Measurements from ENCODE around the gene B4GALT7. TPM values are rescaled to one million over a fixed set of nuclear protein-coding genes. Genes with fewer than 3 reads are reported as not detected.
"Not testable (repeated sequence)": the region's sequence is repeated elsewhere in the genome, so short reads cannot be mapped to it uniquely, and the experiment has no call there.

The B4GALT7 gene, protein sequence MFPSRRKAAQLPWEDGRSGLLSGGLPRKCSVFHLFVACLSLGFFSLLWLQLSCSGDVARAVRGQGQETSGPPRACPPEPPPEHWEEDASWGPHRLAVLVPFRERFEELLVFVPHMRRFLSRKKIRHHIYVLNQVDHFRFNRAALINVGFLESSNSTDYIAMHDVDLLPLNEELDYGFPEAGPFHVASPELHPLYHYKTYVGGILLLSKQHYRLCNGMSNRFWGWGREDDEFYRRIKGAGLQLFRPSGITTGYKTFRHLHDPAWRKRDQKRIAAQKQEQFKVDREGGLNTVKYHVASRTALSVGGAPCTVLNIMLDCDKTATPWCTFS
- total RNA-seq = 10 to 100 TPM; 19.5 to 22.1 TPM

DNA sequence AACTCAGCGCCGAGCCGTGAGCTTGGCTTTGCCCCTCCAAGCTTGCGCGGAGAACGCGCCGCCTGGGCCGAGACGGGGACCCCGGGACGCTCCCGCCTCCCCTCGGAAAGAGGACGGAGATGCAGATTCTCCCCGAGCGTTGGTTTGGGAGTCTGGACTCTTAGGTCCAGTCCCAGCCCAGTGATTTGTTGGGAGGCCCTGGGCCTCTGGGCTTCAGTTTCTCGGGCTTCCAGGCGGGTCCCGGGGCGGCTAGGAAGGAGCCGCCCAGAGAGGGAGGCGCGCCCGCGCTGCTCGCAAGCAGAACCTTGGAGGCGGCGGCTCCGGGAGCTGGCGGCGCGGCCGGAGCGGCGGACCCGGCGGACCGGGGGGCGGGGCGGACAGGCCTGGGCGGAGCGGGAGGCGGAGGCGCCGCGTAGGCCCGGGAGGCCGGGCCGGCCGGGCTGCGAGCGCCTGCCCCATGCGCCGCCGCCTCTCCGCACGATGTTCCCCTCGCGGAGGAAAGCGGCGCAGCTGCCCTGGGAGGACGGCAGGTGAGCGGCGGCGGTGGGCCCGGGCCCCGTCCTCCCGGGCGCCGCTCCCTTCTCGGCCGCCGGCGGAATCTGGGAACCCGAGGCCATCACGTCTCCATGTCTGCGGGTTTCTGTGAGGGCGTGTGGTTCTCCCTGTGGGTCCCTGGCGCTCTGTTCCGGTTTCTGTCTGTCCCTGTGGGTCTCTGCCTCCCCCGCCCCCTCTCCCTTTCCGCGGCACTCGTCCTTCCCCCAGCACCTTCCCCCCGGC lies at the start of gene B4GALT7:
B4GALT7 (plus strand) TSS at position 402 of the 777 bp plus-strand sequence; CDS start at position 481, 79 bp downstream.
- peak within 1 kb of the TSS; percentile 90 for H3K4me3 Mint-ChIP-seq
- H3K36me3 Mint-ChIP-seq (ENCODE audit: low read depth) = peaks cover 24% of the 10 kb centered on the region
- CTCF ChIA-PET = interaction anchor here (1.3 kb wide), 1 partner anchor 8 kb away, joined by 5 read pairs; the partner anchor contains the start of gene TMED9
- H3K27ac Mint-ChIP-seq = peak within 1 kb of the TSS; percentile 79
- no peaks in the 10 kb centered on the region for H3K9me3 Mint-ChIP-seq
- peaks cover 34% of the 10 kb centered on the region for H3K4me1 Mint-ChIP-seq
- DNase-seq = peak; percentile 86
- POLR2A ChIA-PET = interaction anchor here (0.6 to 2.2 kb wide), 11 partner anchors 7 to 604 kb away, joined by 3 to 10 read pairs (median 3); partner anchors contain the start of genes DDX41, HNRNPAB, LMAN2 and NHP2
- H3K27me3 Mint-ChIP-seq = no peaks in the 10 kb centered on the region

DNA sequence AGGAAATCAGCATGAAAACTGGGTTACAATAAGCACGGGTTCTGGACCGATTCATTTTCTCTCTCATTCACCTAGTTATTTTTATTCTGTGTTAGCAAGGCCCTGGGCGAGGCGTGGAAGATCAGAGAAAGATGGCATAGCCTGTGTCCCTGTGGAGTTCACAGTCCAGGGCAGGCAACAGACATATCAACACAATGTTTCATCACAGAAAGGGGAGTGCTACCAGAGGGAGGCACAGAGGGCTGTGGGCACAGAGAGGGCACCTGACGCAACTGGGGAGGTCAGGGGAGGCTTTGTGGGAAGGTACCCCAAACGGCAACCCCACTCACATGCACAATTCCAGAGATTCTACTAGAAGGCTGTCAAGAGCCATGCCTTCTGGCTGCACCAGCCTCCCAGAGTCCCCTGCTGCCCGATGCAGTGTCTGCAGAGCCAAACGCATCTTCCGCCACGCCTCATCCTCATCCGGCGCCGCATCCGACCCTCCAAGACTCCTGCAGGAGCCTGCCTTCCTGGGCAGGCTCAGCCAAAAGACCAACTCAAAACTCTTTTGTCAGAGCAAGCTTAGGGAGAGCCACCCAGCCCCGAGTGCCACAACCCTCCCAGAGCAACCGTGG lies 47.0 kb upstream of the B4GALT7 start:
- peak overlapping the region; percentile 77 for H3K4me3 Mint-ChIP-seq
- ChIA-PET CTCF (interaction anchor here (0.6 to 1.0 kb wide), 2 partner anchors 52 to 276 kb away, joined by 3 read pairs; no protein-coding TSS in a partner anchor), POLR2A (interaction anchor here (1.0 to 2.2 kb wide), 4 partner anchors 7 to 47 kb away, joined by 3 to 10 read pairs (median 6); partner anchors contain the start of genes B4GALT7, DDX41 and TMED9)
- H3K27me3 Mint-ChIP-seq = no peaks in the 10 kb centered on the region
- peaks cover 51% of the 10 kb centered on the region for H3K4me1 Mint-ChIP-seq
- H3K36me3 Mint-ChIP-seq (ENCODE audit: low read depth) = peaks cover 21% of the 10 kb centered on the region
- no peak for DNase-seq
- peak overlapping the region; percentile 42 for H3K27ac Mint-ChIP-seq
- H3K9me3 Mint-ChIP-seq = no peaks in the 10 kb centered on the region

DNA sequence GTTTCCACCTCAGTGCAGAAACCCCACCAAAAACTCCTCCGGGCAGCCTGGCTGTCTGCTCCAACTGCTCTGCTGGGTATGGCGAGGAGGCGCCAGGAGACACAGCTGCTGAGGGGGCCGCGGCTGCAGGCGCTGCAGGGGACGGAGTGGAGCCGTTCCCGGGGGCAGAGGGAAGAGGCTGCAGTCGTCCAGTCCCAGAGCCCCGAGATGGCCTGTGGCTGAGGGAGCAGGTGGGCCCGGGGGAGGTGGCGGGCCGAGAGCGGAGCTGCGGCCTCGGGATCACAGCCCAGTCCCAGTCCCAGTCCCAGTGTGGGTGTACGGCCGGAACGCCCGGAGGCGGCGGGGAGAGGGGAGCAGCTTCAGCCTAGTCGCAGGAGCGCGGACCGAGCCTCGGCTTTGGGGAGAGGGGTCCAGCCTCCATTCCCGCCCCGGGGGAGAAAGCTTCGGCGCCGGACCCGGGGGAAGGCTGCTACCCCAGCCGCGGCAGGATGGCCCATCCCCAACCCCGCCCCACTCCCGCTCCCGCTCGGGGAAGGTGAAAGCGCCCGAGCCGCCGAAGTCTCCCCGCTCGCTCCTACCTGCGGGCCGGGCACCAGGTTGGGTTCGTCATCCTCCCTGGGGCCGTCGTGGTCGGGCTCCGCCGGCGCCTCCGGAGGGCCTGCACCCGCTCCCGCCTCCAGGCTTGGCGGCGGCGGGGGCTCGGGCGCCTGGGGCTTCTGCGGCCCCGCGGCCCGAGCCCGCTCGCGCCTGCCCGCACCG lies 46.1 kb upstream of the B4GALT7 start:
- CTCF ChIA-PET = no interaction called here
- POLR2A ChIA-PET = interaction anchor here (0.6 to 2.2 kb wide), 5 partner anchors 8 to 284 kb away, joined by 3 to 10 read pairs (median 4); partner anchors contain the start of genes B4GALT7, DDX41 and TMED9
- Mint-ChIP-seq H3K27ac (peak overlapping the region; percentile 13), H3K27me3 (no peaks in the 10 kb centered on the region), H3K4me3 (peak overlapping the region; percentile 77), H3K9me3 (no peaks in the 10 kb centered on the region), H3K4me1 (peaks cover 49% of the 10 kb centered on the region), H3K36me3 (ENCODE audit: low read depth) (peaks cover 17% of the 10 kb centered on the region)
- DNase-seq = peak; percentile 54

DNA sequence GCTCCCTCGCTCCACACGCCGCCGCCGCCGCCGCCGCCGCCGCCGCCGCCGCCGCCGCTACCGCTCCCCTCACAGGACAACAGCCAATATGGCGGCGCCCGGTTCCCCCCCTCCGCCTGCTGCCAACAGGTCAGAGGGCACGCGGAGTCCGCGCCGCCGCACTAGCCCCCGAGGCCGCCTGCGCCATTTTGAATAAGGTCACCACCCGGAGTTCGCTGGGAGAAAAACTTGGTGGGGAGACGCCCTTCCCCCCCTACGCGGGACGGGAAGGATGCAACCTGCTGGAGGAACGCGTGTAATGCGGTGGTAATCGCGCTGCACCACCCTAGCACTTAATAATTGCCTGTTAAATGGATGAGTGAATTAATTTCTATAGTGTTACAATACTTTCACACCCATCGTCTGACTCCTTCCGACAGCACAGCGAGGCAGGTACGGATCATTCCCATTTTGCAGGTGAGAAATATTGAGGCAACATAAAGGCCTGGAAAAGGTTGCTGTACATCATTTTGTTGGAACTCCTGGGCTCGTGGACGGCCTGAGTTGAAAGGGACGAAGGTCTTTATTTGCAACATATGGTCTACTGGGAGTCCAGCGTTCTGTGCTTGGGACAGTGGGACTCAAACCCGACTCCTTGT lies 45.3 kb upstream of the B4GALT7 start, which contains the start of gene FAM193B:
FAM193B (minus strand) TSS at position 90 of the 638 bp plus-strand sequence. CDS start 105 bp downstream, outside the sequence.
- no peaks in the 10 kb centered on the region for H3K9me3 Mint-ChIP-seq
- no peaks in the 10 kb centered on the region for H3K27me3 Mint-ChIP-seq
- POLR2A ChIA-PET = interaction anchor here (1.2 to 1.4 kb wide), 2 partner anchors 9 to 38 kb away, joined by 4 to 8 read pairs; partner anchors contain the start of gene TMED9
- peak; percentile 96 for DNase-seq
- peaks cover 17% of the 10 kb centered on the region for H3K36me3 Mint-ChIP-seq (ENCODE audit: low read depth)
- H3K4me3 Mint-ChIP-seq = peak within 1 kb of the TSS; percentile 77
- peaks cover 49% of the 10 kb centered on the region for H3K4me1 Mint-ChIP-seq
- CTCF ChIA-PET = no interaction called here
- H3K27ac Mint-ChIP-seq = peak within 1 kb of the TSS; percentile 56

DNA sequence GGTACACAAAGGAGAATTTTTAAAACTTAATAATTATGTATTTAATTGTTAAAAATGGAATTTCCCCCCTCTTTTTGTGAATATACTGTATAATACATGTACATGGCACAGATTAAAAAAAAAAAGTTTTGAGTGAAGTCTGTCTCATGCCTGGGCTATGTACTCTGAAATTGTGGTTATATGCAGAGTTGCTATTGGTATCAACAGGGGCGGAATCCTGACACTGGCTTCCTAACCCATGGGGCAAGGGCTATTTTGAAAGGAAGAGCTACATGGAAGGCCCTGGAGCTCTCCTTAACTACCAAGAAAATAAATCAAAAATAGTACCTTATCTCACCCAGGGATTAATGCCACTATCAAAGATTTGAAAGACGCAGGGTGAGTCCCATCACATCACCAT lies 44.7 kb upstream of the B4GALT7 start:
- Mint-ChIP-seq H3K4me1 (peaks cover 49% of the 10 kb centered on the region), H3K4me3 (peak overlapping the region; percentile 68), H3K9me3 (no peaks in the 10 kb centered on the region), H3K27me3 (no peaks in the 10 kb centered on the region), H3K27ac (no peak overlapping the region), H3K36me3 (ENCODE audit: low read depth) (peaks cover 15% of the 10 kb centered on the region)
- ChIA-PET POLR2A (no interaction called here), CTCF (no interaction called here)
- no peak for DNase-seq

DNA sequence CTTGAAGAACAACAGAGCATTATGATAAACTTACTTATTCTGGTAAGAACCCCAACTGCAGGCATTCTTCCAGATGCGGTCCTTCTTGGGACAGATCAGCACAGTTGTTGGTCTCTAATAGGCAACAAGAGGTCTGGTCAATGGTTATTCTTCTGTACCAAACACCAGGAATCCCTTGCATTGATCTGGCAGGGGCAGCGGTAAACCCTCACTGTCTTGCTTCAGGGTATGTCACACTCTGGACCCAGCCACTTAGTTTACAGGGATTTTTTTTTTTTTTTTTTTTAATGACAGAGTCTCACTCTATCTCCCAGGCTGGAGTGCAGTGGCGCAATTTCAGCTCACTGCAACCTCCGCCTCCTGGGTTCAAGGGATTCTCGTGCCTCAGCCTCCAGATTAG lies 44.3 kb upstream of the B4GALT7 start:
- peaks cover 49% of the 10 kb centered on the region for H3K4me1 Mint-ChIP-seq
- H3K36me3 Mint-ChIP-seq (ENCODE audit: low read depth) = peaks cover 13% of the 10 kb centered on the region
- H3K27ac Mint-ChIP-seq = no peak overlapping the region
- H3K9me3 Mint-ChIP-seq = no peaks in the 10 kb centered on the region
- no peak for DNase-seq
- no peaks in the 10 kb centered on the region for H3K27me3 Mint-ChIP-seq
- no peak overlapping the region for H3K4me3 Mint-ChIP-seq
- CTCF ChIA-PET = no interaction called here
- POLR2A ChIA-PET = interaction anchor here (1.5 kb wide), 1 partner anchor 44 kb away, joined by 5 read pairs; the partner anchor contains the start of gene B4GALT7

DNA sequence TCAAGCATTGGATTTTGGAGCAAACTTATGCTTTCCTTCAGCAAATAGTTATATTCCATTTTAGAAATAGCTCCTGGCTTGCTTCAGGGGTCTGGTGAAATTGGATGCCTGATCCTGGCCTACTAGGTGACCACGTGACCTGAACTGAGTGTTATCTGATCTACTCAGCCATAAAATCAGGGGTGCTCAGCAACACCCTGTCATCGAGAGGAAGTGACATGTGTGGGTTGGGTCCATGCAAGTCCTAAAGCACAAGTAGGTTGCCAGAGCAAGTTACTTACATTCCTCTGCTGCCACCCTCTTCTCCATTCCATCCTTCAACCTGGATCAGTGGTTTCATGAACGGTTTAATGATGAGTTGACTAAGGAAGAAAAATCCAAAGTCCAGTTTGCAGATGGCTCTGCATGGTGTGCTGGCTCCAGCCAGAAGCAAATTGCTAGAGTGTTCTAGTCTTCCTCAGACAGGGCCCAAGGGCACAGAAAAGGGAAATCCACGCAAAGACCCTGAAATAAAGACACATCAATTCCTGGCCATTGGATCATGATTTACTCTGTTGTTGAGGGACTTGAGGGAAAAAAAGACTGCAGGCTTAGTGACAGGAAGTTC lies 42.8 kb upstream of the B4GALT7 start:
- CTCF ChIA-PET = interaction anchor here (0.7 kb wide), 1 partner anchor 40 kb away, joined by 3 read pairs; the partner anchor contains the start of gene DDX41

DNA sequence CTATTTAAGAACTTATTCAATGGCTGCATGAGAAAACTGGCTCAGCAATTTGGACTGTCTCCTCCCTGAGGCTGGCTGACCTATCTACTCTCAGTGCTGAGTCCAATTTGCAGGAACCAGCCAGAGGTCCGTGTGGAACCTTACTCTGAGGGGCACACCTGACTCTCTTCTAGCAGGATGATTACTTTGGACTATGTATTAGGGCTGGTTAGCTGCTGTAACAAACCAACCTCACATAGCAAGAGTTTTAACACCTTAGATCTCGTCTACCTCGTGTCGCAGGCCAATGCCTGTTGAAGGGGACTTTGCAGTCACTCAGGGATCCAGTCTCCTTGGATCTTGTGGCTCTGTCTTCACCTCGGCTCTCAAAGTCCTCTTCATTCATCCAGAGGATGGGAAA lies 42.1 kb upstream of the B4GALT7 start:
- H3K9me3 Mint-ChIP-seq = no peaks in the 10 kb centered on the region
- ChIA-PET CTCF (interaction anchor here (0.9 to 1.4 kb wide), 2 partner anchors 13 to 49 kb away, joined by 3 read pairs; no protein-coding TSS in a partner anchor), POLR2A (interaction anchor here (1.0 kb wide), 1 partner anchor 35 kb away, joined by 3 read pairs; no protein-coding TSS in a partner anchor)
- H3K36me3 Mint-ChIP-seq (ENCODE audit: low read depth) = peaks cover 5% of the 10 kb centered on the region
- peaks cover 39% of the 10 kb centered on the region for H3K4me1 Mint-ChIP-seq
- H3K4me3 Mint-ChIP-seq = no peak overlapping the region
- H3K27me3 Mint-ChIP-seq = no peaks in the 10 kb centered on the region
- DNase-seq = no peak
- H3K27ac Mint-ChIP-seq = no peak overlapping the region

More for the DNA sequence above, 42.8 kb upstream of the B4GALT7 start:
- no peak overlapping the region for H3K4me3 Mint-ChIP-seq
- peak overlapping the region; percentile 65 for H3K27ac Mint-ChIP-seq
- H3K27me3 Mint-ChIP-seq = no peaks in the 10 kb centered on the region
- no peaks in the 10 kb centered on the region for H3K9me3 Mint-ChIP-seq
- POLR2A ChIA-PET = interaction anchor here (1.0 to 1.5 kb wide), 2 partner anchors 36 to 42 kb away, joined by 3 to 5 read pairs; partner anchors contain the start of gene B4GALT7
- DNase-seq = peak; percentile 58
- peaks cover 46% of the 10 kb centered on the region for H3K4me1 Mint-ChIP-seq
- H3K36me3 Mint-ChIP-seq (ENCODE audit: low read depth) = peaks cover 10% of the 10 kb centered on the region

DNA sequence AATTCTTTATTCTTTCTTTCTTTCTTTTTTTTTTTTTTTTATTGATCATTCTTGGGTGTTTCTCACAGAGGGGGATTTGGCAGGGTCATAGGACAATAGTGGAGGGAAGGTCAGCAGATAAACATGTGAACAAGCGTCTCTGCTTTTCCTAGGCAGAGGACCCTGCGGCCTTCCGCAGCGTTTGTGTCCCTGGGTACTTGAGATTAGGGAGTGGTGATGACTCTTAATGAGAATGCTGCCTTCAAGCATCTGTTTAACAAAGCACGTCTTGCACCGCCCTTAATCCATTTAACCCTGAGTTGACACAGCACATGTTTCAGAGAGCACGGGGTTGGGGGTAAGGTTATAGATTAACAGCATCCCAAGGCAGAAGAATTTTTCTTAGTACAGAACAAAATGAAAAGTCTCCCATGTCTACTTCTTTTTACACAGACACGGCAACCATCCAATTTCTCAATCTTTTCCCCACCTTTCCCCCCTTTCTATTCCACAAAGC lies 40.4 kb upstream of the B4GALT7 start:
- H3K4me1 Mint-ChIP-seq = peaks cover 30% of the 10 kb centered on the region
- POLR2A ChIA-PET = interaction anchor here (1.0 kb wide), 1 partner anchor 54 kb away, joined by 3 read pairs; no protein-coding TSS in a partner anchor

DNA sequence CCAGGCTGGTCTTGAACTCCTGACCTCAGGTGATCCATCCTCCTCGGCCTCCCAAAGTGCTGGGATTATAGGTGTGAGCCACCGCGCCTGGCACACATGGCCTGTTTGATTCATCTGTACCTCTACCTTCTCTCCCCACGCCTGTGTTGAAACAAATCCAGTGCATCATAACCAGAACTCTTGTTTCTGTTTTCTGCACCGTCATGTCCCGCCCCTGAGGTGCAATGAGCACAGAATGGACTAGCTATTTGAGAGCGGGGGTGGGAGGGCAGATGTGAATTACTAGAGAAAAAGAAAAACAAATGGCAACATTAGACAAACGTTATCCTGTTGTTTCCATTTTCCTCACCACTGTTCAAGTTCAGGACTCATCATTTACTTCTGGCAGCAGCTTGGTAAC lies 34.9 kb upstream of the B4GALT7 start:
- ChIA-PET POLR2A (no interaction called here), CTCF (no interaction called here)
- peaks cover 9% of the 10 kb centered on the region for H3K4me1 Mint-ChIP-seq
- no peak overlapping the region for H3K27ac Mint-ChIP-seq
- H3K27me3 Mint-ChIP-seq = peaks cover 2% of the 10 kb centered on the region
- H3K9me3 Mint-ChIP-seq = no peaks in the 10 kb centered on the region
- H3K4me3 Mint-ChIP-seq = no peak overlapping the region
- no peaks in the 10 kb centered on the region for H3K36me3 Mint-ChIP-seq (ENCODE audit: low read depth)
- DNase-seq = no peak

More for the DNA sequence above, 40.4 kb upstream of the B4GALT7 start:
- DNase-seq; H3K4me3 Mint-ChIP-seq; H3K27ac Mint-ChIP-seq; H3K27me3 Mint-ChIP-seq; H3K36me3 Mint-ChIP-seq (ENCODE audit: low read depth); H3K9me3 Mint-ChIP-seq: not testable (repeated sequence)
- CTCF ChIA-PET = interaction anchor here (0.6 kb wide), 1 partner anchor 8 kb away, joined by 6 read pairs; no protein-coding TSS in a partner anchor

DNA sequence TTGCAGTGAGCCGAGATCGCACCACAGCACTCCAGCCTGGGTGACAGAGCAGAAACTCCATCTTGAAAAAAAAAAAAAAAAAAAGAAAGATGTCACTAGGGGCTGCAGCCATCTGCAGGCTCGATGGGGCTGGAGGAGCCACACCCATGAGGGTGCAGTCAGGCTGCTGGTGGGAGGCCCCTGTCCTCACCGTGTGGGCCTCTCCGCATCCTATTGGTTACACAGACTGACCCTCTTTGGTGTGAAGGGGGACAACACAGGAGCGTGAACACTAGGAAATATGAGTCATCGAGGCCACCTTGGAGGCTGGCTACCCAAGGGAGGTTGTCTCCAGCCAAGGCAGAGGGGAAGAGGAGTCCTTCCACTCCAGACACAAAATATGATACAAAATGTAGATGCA lies 31.6 kb upstream of the B4GALT7 start:
- H3K27me3 Mint-ChIP-seq = peaks cover 2% of the 10 kb centered on the region
- H3K36me3 Mint-ChIP-seq (ENCODE audit: low read depth) = no peaks in the 10 kb centered on the region
- no peak for DNase-seq
- H3K4me1 Mint-ChIP-seq = peaks cover 9% of the 10 kb centered on the region
- no peaks in the 10 kb centered on the region for H3K9me3 Mint-ChIP-seq
- POLR2A ChIA-PET = no interaction called here
- no peak overlapping the region for H3K4me3 Mint-ChIP-seq
- CTCF ChIA-PET = interaction anchor here (0.7 kb wide), 2 partner anchors 9 to 185 kb away, joined by 3 to 6 read pairs; no protein-coding TSS in a partner anchor
- no peak overlapping the region for H3K27ac Mint-ChIP-seq
